Activated T-helper 17 cell treated with anti-CD3 and anti-CD28 coated beads, Interleukin-2, amount 50 U/mL, for 72 hours (primary cell): ENCODE measurements around the gene MFSD6. TPM values are rescaled to one million over a fixed set of nuclear protein-coding genes. Genes with fewer than 3 reads are reported as not detected.

Source experiments
- ATAC-seq: fragments of 150-1000 bp; cut with Tn5 transposase; replicated peaks from 2 replicates; pipeline ENCODE4 v1.10.0; 2021; ENCODE audit warnings: mild to moderate bottlenecking, moderate library complexity
- H3K27ac Mint-ChIP-seq: one replicate; pipeline ENCODE4 v1.8.0; 2022; ENCODE audit warnings: mixed read lengths
- H3K27me3 Mint-ChIP-seq: one replicate; pipeline ENCODE4 v1.8.0; 2022; ENCODE audit warnings: mixed read lengths
- H3K36me3 Mint-ChIP-seq: one replicate; pipeline ENCODE4 v1.8.0; 2022; ENCODE audit warnings: low read depth, mild to moderate bottlenecking, mixed read lengths
- H3K4me1 Mint-ChIP-seq: one replicate; pipeline ENCODE4 v1.8.0; 2022; ENCODE audit warnings: mixed read lengths
- H3K4me3 Mint-ChIP-seq: one replicate; pipeline ENCODE4 v1.8.0; 2022; ENCODE audit warnings: mild to moderate bottlenecking, mixed read lengths
- H3K9me3 Mint-ChIP-seq: one replicate; pipeline ENCODE4 v1.8.0; 2022; ENCODE audit warnings: mixed read lengths
- total RNA-seq, 2 donors: library from RNA; stranded (reverse); gene quantifications; one replicate each; pipeline ENCODE4 v1.2.3, GENCODE V29; 2022

MFSD6 gene
- total RNA-seq, 2 donors from 2014 or later = 33.5 to 41.5 TPM

- no peak overlapping the region for H3K27ac Mint-ChIP-seq
- H3K36me3 Mint-ChIP-seq = no peaks in the 10 kb centered on the region
- no peaks in the 10 kb centered on the region for H3K27me3 Mint-ChIP-seq
- H3K4me3 Mint-ChIP-seq = no peak overlapping the region
- no peak for ATAC-seq
- peaks cover 4% of the 10 kb centered on the region for H3K4me1 Mint-ChIP-seq
- H3K9me3 Mint-ChIP-seq = no peaks in the 10 kb centered on the region
These were observed 28.7 kb upstream of the MFSD6 start for GRCh38 chr2:190379249-190379964.

- H3K27ac Mint-ChIP-seq = no peak overlapping the region
- no peaks in the 10 kb centered on the region for H3K27me3 Mint-ChIP-seq
- no peak for ATAC-seq
- no peak overlapping the region for H3K4me3 Mint-ChIP-seq
- H3K9me3 Mint-ChIP-seq = no peaks in the 10 kb centered on the region
- peaks cover 4% of the 10 kb centered on the region for H3K4me1 Mint-ChIP-seq
- H3K36me3 Mint-ChIP-seq = no peaks in the 10 kb centered on the region
These were observed 27.2 kb upstream of the MFSD6 start for GRCh38 chr2:190380962-190381412.

- H3K4me3 Mint-ChIP-seq = no peak overlapping the region
- H3K27me3 Mint-ChIP-seq = no peaks in the 10 kb centered on the region
- H3K9me3 Mint-ChIP-seq = no peaks in the 10 kb centered on the region
- H3K36me3 Mint-ChIP-seq = no peaks in the 10 kb centered on the region
- H3K4me1 Mint-ChIP-seq = peaks cover 4% of the 10 kb centered on the region
- peak; percentile 71 for ATAC-seq
- H3K27ac Mint-ChIP-seq = no peak overlapping the region
These were observed 25.3 kb upstream of the MFSD6 start for GRCh38 chr2:190382851-190383250.

GRCh38 chr2:190387422-190387821, 20.7 kb upstream of the MFSD6 start:
- H3K9me3 Mint-ChIP-seq = no peaks in the 10 kb centered on the region
- no peak overlapping the region for H3K27ac Mint-ChIP-seq
- H3K4me1 Mint-ChIP-seq = peaks cover 4% of the 10 kb centered on the region
- ATAC-seq = no peak
- H3K27me3 Mint-ChIP-seq = peaks cover 11% of the 10 kb centered on the region
- no peaks in the 10 kb centered on the region for H3K36me3 Mint-ChIP-seq
- H3K4me3 Mint-ChIP-seq = no peak overlapping the region

GRCh38 chr2:190396271-190396670, 11.9 kb upstream of the MFSD6 start:
- ATAC-seq = no peak
- Mint-ChIP-seq H3K4me1 (no peaks in the 10 kb centered on the region), H3K4me3 (no peak overlapping the region), H3K36me3 (no peaks in the 10 kb centered on the region), H3K27me3 (peaks cover 10% of the 10 kb centered on the region), H3K9me3 (no peaks in the 10 kb centered on the region), H3K27ac (no peak overlapping the region)

GRCh38 chr2:190402986-190403603, 5.1 kb upstream of the MFSD6 start:
- H3K4me1 Mint-ChIP-seq = no peaks in the 10 kb centered on the region
- no peaks in the 10 kb centered on the region for H3K9me3 Mint-ChIP-seq
- H3K4me3 Mint-ChIP-seq = no peak overlapping the region
- H3K36me3 Mint-ChIP-seq = no peaks in the 10 kb centered on the region
- no peaks in the 10 kb centered on the region for H3K27me3 Mint-ChIP-seq
- ATAC-seq = no peak
- no peak overlapping the region for H3K27ac Mint-ChIP-seq

- Mint-ChIP-seq H3K4me3 (no peak overlapping the region), H3K4me1 (peaks cover 1% of the 10 kb centered on the region), H3K27me3 (no peaks in the 10 kb centered on the region), H3K27ac (no peak overlapping the region), H3K36me3 (no peaks in the 10 kb centered on the region), H3K9me3 (no peaks in the 10 kb centered on the region)
- ATAC-seq = peak; percentile 64
These were observed 3.7 kb upstream of the MFSD6 start for GRCh38 chr2:190404487-190404886.

GRCh38 chr2:190405070-190405469, 3.1 kb upstream of the MFSD6 start:
- no peaks in the 10 kb centered on the region for H3K27me3 Mint-ChIP-seq
- no peaks in the 10 kb centered on the region for H3K9me3 Mint-ChIP-seq
- peaks cover 7% of the 10 kb centered on the region for H3K4me1 Mint-ChIP-seq
- no peak for ATAC-seq
- no peak overlapping the region for H3K4me3 Mint-ChIP-seq
- no peak overlapping the region for H3K27ac Mint-ChIP-seq
- H3K36me3 Mint-ChIP-seq = no peaks in the 10 kb centered on the region

- Mint-ChIP-seq H3K27me3 (no peaks in the 10 kb centered on the region), H3K9me3 (no peaks in the 10 kb centered on the region), H3K4me1 (peaks cover 8% of the 10 kb centered on the region), H3K27ac (no peak overlapping the region), H3K4me3 (no peak overlapping the region), H3K36me3 (no peaks in the 10 kb centered on the region)
- ATAC-seq = no peak
These were observed 2.2 kb upstream of the MFSD6 start for GRCh38 chr2:190405995-190406394.

- H3K27me3 Mint-ChIP-seq = no peaks in the 10 kb centered on the region
- ATAC-seq = no peak
- H3K36me3 Mint-ChIP-seq = no peaks in the 10 kb centered on the region
- no peak overlapping the region for H3K4me3 Mint-ChIP-seq
- H3K4me1 Mint-ChIP-seq = peaks cover 14% of the 10 kb centered on the region
- H3K9me3 Mint-ChIP-seq = no peaks in the 10 kb centered on the region
- H3K27ac Mint-ChIP-seq = no peak overlapping the region
These were observed 1.4 kb upstream of the MFSD6 start for GRCh38 chr2:190406805-190407204.

- H3K4me1 Mint-ChIP-seq = peaks cover 16% of the 10 kb centered on the region
- H3K36me3 Mint-ChIP-seq = no peaks in the 10 kb centered on the region
- H3K27me3 Mint-ChIP-seq = no peaks in the 10 kb centered on the region
- H3K9me3 Mint-ChIP-seq = no peaks in the 10 kb centered on the region
- ATAC-seq = peak; percentile 11
- H3K27ac Mint-ChIP-seq = no peak overlapping the region
- H3K4me3 Mint-ChIP-seq = no peak overlapping the region
These were observed 901 bp upstream of the MFSD6 start for GRCh38 chr2:190407246-190407661.

GRCh38 chr2:190408538-190409271, 550 bp downstream of the MFSD6 start:
- Mint-ChIP-seq H3K9me3 (no peaks in the 10 kb centered on the region), H3K4me3 (peak overlapping the region; percentile 88), H3K27ac (peak overlapping the region; percentile 88), H3K36me3 (no peaks in the 10 kb centered on the region), H3K27me3 (no peaks in the 10 kb centered on the region), H3K4me1 (peaks cover 26% of the 10 kb centered on the region)
- peak; percentile 64 for ATAC-seq

GRCh38 chr2:190409616-190410015, 1.5 kb downstream of the MFSD6 start:
- H3K36me3 Mint-ChIP-seq = no peaks in the 10 kb centered on the region
- H3K4me1 Mint-ChIP-seq = peaks cover 28% of the 10 kb centered on the region
- peak overlapping the region; percentile 88 for H3K4me3 Mint-ChIP-seq
- H3K27ac Mint-ChIP-seq = peak overlapping the region; percentile 88
- H3K27me3 Mint-ChIP-seq = no peaks in the 10 kb centered on the region
- ATAC-seq = no peak
- no peaks in the 10 kb centered on the region for H3K9me3 Mint-ChIP-seq

- Mint-ChIP-seq H3K4me1 (peaks cover 28% of the 10 kb centered on the region), H3K27me3 (no peaks in the 10 kb centered on the region), H3K27ac (peak overlapping the region; percentile 88), H3K36me3 (no peaks in the 10 kb centered on the region), H3K9me3 (no peaks in the 10 kb centered on the region), H3K4me3 (peak overlapping the region; percentile 88)
- ATAC-seq = no peak
These were observed 2.0 kb downstream of the MFSD6 start for GRCh38 chr2:190410166-190410565.

GRCh38 chr2:190412966-190413365, 4.8 kb downstream of the MFSD6 start:
- ATAC-seq = no peak
- Mint-ChIP-seq H3K36me3 (no peaks in the 10 kb centered on the region), H3K27me3 (no peaks in the 10 kb centered on the region), H3K9me3 (no peaks in the 10 kb centered on the region), H3K4me3 (peak overlapping the region; percentile 18), H3K4me1 (peaks cover 33% of the 10 kb centered on the region), H3K27ac (peak overlapping the region; percentile 48)
